ENCODE results near the gene GFOD1.

Gene GFOD1

DNA sequence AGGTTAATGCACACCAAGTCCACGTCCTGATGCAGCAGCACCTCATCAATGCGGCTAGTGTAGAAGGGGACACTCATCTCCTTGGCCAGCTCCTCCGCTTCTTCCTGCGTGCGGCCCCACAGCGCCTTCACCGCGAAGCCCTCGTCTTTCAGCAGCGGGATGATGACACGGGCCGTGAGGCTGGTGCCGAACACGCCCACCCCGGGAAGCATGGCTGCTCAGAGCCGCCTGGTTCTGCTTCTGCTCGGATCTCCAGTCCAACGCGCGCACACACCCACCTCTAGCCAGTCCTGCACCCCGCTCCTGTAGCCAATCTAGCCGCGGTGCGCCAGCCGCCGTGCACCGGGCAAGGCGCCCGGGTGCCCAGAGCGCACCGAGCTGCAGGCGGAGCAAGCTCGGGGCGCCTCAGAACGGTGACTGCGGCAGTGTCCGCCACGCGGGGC, 700 bp downstream of the GFOD1 start:
- peak in 45 of 58 donors; percentile 14 to 74 (median 50) for DNase-seq

DNA sequence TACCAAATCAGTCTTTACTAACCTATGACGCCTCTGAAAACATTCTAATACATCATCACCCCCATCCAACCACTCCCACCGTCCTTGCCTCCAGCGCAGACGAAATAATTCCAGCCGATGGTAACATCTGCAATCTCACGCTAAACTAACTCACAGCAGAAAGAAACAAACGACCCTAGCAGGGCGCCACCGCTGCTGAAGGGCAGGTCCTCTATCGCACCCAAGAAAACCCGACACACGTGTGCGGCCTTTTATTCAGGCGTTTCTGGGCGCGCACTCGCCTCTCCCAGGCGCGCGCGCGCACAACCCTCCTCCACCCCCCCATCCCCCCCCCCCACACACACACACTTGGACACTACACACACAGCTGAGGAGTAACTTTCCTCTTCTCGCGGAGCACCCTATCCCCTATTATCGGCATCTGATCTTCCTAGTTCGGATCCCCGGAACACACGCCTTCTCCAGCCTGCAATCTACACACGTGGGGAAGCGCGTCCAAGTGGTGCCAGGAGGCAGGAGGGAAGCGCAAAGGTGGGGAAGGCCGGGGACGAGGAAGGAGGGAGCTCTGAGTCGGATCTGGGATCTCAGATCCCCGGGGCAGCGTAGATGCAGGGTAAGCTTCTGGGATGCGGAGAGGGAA, 1.4 kb downstream of the GFOD1 start:
- DNase-seq: peak in 44 of 58 donors; percentile 12 to 63 (median 41)

GRCh38 chr6:13485303-13485702, 2.1 kb downstream of the GFOD1 start:
- no peak for DNase-seq

GRCh38 chr6:13484827-13485226, 2.6 kb downstream of the GFOD1 start:
- no peak for DNase-seq

DNA sequence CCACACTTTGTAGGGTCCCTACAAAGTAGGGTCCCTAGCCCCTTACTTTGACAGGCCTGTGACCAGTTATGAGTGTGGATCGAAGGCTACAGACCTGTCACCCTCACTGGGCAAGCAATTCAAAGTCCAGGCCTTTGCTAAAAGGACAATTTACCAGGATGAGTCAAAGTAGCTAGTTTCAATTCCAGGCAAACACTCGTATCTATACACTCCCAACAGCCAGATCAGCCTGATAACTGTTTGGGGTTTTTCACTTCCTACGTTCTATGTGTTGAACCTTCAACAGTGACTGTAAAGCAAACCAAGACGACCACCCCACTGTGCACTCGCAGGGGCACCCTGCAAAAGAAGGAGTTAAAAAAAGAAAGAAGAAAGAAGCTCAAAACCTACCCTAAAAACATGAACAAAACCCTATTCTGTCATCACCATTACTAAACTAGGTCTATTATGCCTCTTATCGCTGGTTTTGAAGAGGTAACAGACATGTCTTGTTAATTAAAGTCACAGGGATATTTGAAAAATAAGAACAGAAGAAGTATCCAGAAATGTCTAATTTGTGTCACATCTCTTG, 3.2 kb downstream of the GFOD1 start:
- DNase-seq: no peak

DNA sequence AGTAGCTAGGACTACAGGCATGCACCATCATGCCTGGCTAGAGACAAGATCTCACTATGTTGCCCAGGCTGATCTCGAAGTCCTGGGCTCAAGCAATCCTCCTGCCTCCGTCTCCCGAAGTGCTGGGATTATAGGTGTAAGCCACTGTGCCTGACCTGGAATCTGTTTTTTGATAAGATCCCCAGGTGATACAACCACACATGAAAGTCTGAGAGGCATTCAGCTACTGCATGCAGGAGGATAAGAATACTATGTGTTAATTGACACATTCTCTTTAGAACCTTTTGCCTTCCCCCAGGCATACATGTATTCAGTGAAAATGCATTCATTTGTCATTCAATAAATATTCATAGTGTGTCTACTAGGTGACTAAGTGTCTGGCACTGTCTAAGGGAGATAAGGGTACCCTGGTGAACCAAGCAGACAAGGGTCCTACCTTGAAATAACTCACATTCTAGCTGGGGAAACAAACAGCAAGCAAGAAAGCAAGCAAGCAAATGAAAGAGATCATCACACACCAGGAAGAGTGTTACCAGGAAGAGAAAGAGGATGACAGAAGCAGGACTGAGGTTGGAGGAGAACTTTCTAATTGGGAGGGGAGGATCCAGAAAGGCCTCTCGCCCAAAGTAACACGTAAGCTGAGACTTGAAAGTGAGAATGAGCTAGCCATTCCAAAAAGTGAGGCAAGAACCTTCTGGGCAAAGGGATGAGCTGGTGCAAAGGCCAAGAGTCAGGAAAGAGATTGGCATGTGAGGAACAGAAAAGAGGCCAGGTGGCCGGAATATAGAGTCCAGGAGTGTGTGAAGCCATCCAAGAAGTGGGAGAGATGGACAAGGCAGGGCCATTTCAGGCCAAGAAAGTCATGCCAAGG, 6.5 kb downstream of the GFOD1 start:
- no peak for DNase-seq

GRCh38 chr6:13479971-13480434, 7.4 kb downstream of the GFOD1 start:
- no peak for DNase-seq

GRCh38 chr6:13479206-13479800, 8.1 kb downstream of the GFOD1 start:
- DNase-seq: no peak

- DNase-seq: no peak
Measured at GRCh38 chr6:13478525-13478966, 8.9 kb downstream of the GFOD1 start.

DNA sequence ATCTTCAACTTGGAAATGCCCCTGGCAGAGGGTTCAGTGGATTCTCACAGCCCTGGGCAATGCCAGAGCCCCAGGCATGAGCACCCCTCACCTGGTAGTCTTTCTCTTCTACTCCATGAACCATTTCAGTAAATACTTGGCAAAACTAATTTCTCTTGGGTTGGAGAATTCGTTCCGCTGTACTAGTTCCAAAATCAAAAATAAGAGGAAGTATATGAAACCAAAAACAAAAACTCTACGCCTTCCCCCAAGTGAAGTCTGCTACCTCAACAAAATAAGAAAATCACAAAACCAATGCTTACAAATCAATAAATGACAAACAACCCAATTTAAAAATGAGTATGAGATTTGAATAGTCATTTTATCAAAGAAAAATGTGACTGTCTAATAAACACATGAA, 12.6 kb downstream of the GFOD1 start:
- no peak for DNase-seq

GRCh38 chr6:13474360-13474759, 13.0 kb downstream of the GFOD1 start:
- DNase-seq: no peak

DNA sequence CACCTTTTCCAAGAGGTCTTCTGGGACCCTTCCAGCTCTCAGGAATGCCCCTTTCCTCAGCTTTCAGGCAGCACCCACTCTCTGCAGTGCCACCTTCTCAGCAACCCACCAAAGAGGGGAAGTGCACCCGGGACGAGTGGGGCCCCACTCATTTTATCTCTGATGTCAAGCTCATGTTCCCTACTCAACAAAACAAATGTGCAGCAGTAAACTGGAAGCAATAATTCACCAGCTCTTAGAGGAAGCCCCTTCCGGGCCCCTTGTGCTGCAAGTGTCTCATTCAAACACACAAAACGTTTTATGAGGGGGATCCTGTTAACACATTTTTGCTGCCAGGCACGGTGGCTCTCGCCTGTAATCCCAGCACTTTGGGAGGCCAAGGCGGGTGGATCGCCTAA, 13.6 kb downstream of the GFOD1 start:
- DNase-seq: no peak

DNA sequence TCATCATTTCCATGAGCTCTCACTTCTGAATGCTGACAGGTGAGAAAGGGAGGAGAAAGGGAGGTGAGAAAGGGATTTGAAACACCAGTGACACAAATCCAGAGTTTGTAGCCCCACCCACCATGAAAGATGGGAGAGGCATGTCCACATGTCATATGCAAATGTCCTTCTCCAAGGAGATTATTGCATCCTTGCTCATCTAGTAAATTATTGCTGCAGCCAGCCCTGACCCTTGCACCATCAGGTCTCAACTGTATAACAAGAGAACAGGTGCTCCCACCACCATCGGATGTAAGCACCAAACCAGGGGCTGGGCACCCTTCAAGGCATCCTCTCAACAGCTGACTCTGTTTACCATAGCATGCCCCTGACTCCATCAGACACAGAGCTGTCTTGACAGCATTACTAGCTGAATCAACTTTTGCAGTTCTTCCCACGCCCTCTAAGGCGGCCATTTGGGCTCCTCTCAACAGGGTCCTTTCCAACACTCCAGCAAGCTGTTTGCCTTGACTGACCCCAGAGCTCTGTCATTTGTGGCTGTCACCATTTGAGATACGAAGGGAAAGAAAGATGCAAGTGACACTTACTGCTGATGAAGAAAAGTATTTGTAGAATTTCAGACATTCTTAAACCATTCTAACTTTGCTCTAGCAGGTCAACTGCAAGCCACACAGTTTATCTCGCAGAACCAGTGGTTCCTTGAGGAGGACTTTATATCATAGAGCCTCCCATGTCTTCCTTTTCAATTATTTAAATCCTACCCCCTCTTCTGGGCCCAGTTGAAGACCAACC, 14.2 kb downstream of the GFOD1 start:
- no peak for DNase-seq

GRCh38 chr6:13472099-13472498, 15.3 kb downstream of the GFOD1 start:
- DNase-seq: no peak

GRCh38 chr6:13471184-13471583, 16.2 kb downstream of the GFOD1 start:
- DNase-seq: no peak

DNA sequence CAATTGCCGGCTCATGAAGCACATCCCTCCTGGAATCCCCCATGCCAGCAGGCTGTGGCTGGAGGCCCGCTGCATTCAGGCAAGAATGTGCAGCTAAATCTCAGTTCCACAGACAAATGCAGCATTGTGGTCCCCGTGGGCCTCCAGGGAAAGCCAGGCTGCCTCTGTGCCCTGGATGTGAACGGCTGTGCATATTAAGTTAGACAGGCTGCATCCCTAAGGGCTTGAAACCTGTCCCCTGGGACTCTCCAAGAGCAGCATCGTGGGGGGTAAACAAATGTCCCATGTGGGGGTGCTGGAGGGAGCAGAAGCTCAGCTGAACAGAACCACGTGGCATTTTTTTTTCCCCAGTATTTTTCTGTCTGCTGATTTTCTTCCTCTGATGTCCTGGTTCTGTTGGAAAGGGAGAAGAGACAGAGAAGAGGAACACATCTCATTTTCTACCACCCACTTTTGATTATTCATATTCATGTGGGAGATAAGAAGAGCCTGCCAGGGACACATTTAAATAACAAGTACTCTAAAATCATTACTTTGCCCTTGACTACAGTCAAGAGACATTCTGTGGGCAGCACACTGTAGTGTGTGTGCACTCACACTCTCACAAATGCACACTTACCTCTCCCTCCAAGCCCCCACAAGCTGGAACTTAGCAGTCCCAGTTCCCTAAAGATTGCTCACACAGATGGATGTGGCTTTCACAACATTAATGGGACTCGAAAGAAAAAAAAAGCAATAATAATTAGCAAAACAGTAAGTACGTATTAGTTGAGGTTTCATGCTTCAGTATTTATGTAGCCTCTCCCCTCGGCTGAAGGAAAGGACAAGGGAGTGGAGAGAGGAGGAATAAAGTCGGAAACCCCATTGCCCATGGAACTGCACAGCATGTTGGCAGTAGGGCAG, 16.9 kb downstream of the GFOD1 start:
- peak in 55 of 58 donors; percentile 17 to 84 (median 62) for DNase-seq

- DNase-seq: no peak
Measured at GRCh38 chr6:13469693-13470092, 17.7 kb downstream of the GFOD1 start.

GRCh38 chr6:13468839-13469238, 18.6 kb downstream of the GFOD1 start:
- no peak for DNase-seq

GRCh38 chr6:13467216-13467600, 20.2 kb downstream of the GFOD1 start:
- DNase-seq: no peak

All from anterior cingulate cortex (tissue), 58 donors.